Small intestine (tissue), 7 donors: ENCODE results near the gene BCL11A. TPM values are rescaled to one million over a fixed set of nuclear protein-coding genes. Genes with fewer than 3 reads are reported as not detected.

Source experiments
- DNase-seq, 2 donors: peaks; one replicate each; pipeline versions ENCODE4 v3.0.0 to v3.0.0-alpha.2; 2013
- FAIRE-seq: peaks from 2 replicates; lab custom pipeline; 2012; peaks lifted over from hg19 to GRCh38; lab: Jason Lieb, UNC
- H3K27ac ChIP-seq, 3 donors: one replicate each; pipeline ENCODE4 v1.5.1; 2013; ENCODE audit warnings: low read length in 2 of 3, mild to moderate bottlenecking in 2 of 3, control low read depth in 1 of 3, inconsistent platforms in 1 of 3, low read depth in 1 of 3, moderate library complexity in 1 of 3
- H3K27me3 ChIP-seq, 3 donors: one replicate each; pipeline ENCODE4 v1.6.1; 2013; ENCODE audit warnings: low read length in 3 of 3, inconsistent platforms in 1 of 3; ENCODE audit not compliant: control insufficient read depth in 3 of 3, insufficient read depth in 3 of 3
- H3K36me3 ChIP-seq, 3 donors: one replicate each; pipeline ENCODE4 v1.6.1; 2013; ENCODE audit warnings: low read length in 3 of 3, inconsistent platforms in 1 of 3, low read depth in 1 of 3, mild to moderate bottlenecking in 1 of 3, moderate library complexity in 1 of 3; ENCODE audit not compliant: control insufficient read depth in 3 of 3, insufficient read depth in 2 of 3
- H3K4me1 ChIP-seq, 3 donors: one replicate each; pipeline ENCODE4 v1.6.1; 2013; ENCODE audit warnings: low read length in 2 of 3, inconsistent platforms in 1 of 3, low read depth in 1 of 3, mild to moderate bottlenecking in 1 of 3, moderate library complexity in 1 of 3; ENCODE audit not compliant: control insufficient read depth in 3 of 3, insufficient read depth in 2 of 3
- H3K4me3 ChIP-seq, 3 donors: one replicate each; pipeline ENCODE4 v1.5.1; 2013; ENCODE audit warnings: low read length in 3 of 3, control low read depth in 1 of 3, inconsistent platforms in 1 of 3, low read depth in 1 of 3, mild to moderate bottlenecking in 1 of 3, moderate library complexity in 1 of 3
- H3K9me3 ChIP-seq, 2 donors: one replicate each; pipeline ENCODE4 v1.6.1; 2013; ENCODE audit warnings: low read depth in 1 of 2, low read length in 1 of 2; ENCODE audit not compliant: control insufficient read depth in 2 of 2, insufficient read depth in 1 of 2
- WGBS, 3 donors: extraction: QIAGEN DNeasy Blood & Tissue Kit; methylation state at CpG; one replicate each; pipeline ENCODE4 v1.1.7; 2013; 5-methylcytosine and 5-hydroxymethylcytosine counted together
- polyA plus RNA-seq, 4 donors: library from polyadenylated mRNA; stranded (reverse) in 3 of 4; unstranded in 1 of 4; fragments of 200-250 nt in 3 of 4; fragments of 120-200 nt in 1 of 4; gene quantifications; one replicate each; pipeline versions ENCODE4 v1.2.1 to v1.2.3, GENCODE V29; 2013
- donor health status: healthy with polysubstance abuse.
- donor health status: control.
- donor health status: control.
- donor health status: Bipolar disorder and iron deficiency.
- donor health status: healthy.

The BCL11A gene
- polyA plus RNA-seq, 4 donors, result 2.2 to 22.5 (median 13.9) TPM

GRCh38 chr2:60518567-60518966, 34.9 kb downstream of the BCL11A start:
- FAIRE-seq (no peak), DNase-seq (no peak)
- no peaks in the 10 kb centered on the region for H3K9me3 ChIP-seq
- no peaks in the 10 kb centered on the region for H3K27me3 ChIP-seq
- H3K4me3 ChIP-seq, result no peak overlapping the region
- H3K4me1 ChIP-seq, result peaks cover 0 to 42% (median 2%) of the 10 kb centered on the region in 3 donors
- 52 to 74% (median 56%) methylated on average over 7 of the region's 7 CpGs for WGBS, 3 donors
- no peak overlapping the region for H3K27ac ChIP-seq
- peaks cover 0 to 41% (median 0%) of the 10 kb centered on the region in 3 donors for H3K36me3 ChIP-seq

- Histone ChIP-seq H3K36me3 (peaks cover 0 to 46% (median 0%) of the 10 kb centered on the region in 3 donors), H3K27me3 (no peaks in the 10 kb centered on the region), H3K4me3 (no peak overlapping the region), H3K4me1 (peaks cover 0 to 46% (median 2%) of the 10 kb centered on the region in 3 donors), H3K27ac (no peak overlapping the region), H3K9me3 (no peaks in the 10 kb centered on the region)
- WGBS, 3 donors, result 89 to 94% (median 93%) methylated on average over 4 of the region's 4 CpGs
- DNase-seq (no peak), FAIRE-seq (no peak)
Observed at GRCh38 chr2:60517446-60517845, 36.0 kb downstream of the BCL11A start.

GRCh38 chr2:60516826-60517225, 36.6 kb downstream of the BCL11A start:
- FAIRE-seq (no peak), DNase-seq (no peak)
- 74 to 82% (median 81%) methylated on average over 4 of the region's 4 CpGs for WGBS, 3 donors
- Histone ChIP-seq H3K27me3 (no peaks in the 10 kb centered on the region), H3K36me3 (peaks cover 0 to 50% (median 0%) of the 10 kb centered on the region in 3 donors), H3K4me1 (peaks cover 2 to 51% (median 4%) of the 10 kb centered on the region in 3 donors), H3K27ac (no peak overlapping the region), H3K9me3 (no peaks in the 10 kb centered on the region), H3K4me3 (no peak overlapping the region)

- Histone ChIP-seq H3K27ac (peak overlapping the region in 2 of 3 donors; percentile 6 to 58), H3K4me1 (peaks cover 2 to 53% (median 4%) of the 10 kb centered on the region in 3 donors), H3K27me3 (no peaks in the 10 kb centered on the region), H3K9me3 (no peaks in the 10 kb centered on the region), H3K4me3 (no peak overlapping the region), H3K36me3 (peaks cover 0 to 47% (median 0%) of the 10 kb centered on the region in 3 donors)
- 27 to 34% (median 31%) methylated on average over 6 of the region's 6 CpGs for WGBS, 3 donors
- no peak for DNase-seq
- no peak for FAIRE-seq
Observed at GRCh38 chr2:60516383-60516811, 37.1 kb downstream of the BCL11A start.

- 65 to 80% (median 66%) methylated on average over 7 of the region's 7 CpGs for WGBS, 3 donors
- Histone ChIP-seq H3K9me3 (no peaks in the 10 kb centered on the region), H3K36me3 (peaks cover 0 to 47% (median 0%) of the 10 kb centered on the region in 3 donors), H3K27ac (peak overlapping the region in 2 of 3 donors; percentile 17 to 58), H3K4me3 (no peak overlapping the region), H3K27me3 (no peaks in the 10 kb centered on the region), H3K4me1 (peaks cover 2 to 58% (median 4%) of the 10 kb centered on the region in 3 donors)
- DNase-seq (no peak), FAIRE-seq (no peak)
Observed at GRCh38 chr2:60515721-60516226, 37.7 kb downstream of the BCL11A start.

- peaks cover 2 to 60% (median 4%) of the 10 kb centered on the region in 3 donors for H3K4me1 ChIP-seq
- 77 to 86% (median 84%) methylated on average over 4 of the region's 4 CpGs for WGBS, 3 donors
- H3K27me3 ChIP-seq, result no peaks in the 10 kb centered on the region
- DNase-seq (no peak), FAIRE-seq (no peak)
- no peak overlapping the region for H3K4me3 ChIP-seq
- H3K9me3 ChIP-seq, result no peaks in the 10 kb centered on the region
- no peak overlapping the region for H3K27ac ChIP-seq
- H3K36me3 ChIP-seq, result peaks cover 0 to 53% (median 0%) of the 10 kb centered on the region in 3 donors
Observed at GRCh38 chr2:60513996-60514395, 39.5 kb downstream of the BCL11A start.

GRCh38 chr2:60513191-60513590, 40.3 kb downstream of the BCL11A start:
- FAIRE-seq (no peak), DNase-seq (no peak)
- WGBS, 3 donors, result 79 to 88% (median 82%) methylated on average over 4 to 5 of the region's 5 CpGs
- Histone ChIP-seq H3K36me3 (peaks cover 0 to 54% (median 0%) of the 10 kb centered on the region in 3 donors), H3K27me3 (no peaks in the 10 kb centered on the region), H3K4me1 (peaks cover 5 to 68% (median 6%) of the 10 kb centered on the region in 3 donors), H3K27ac (peak overlapping the region in 1 of 3 donors; percentile 32), H3K4me3 (no peak overlapping the region), H3K9me3 (no peaks in the 10 kb centered on the region)

GRCh38 chr2:60512641-60513040, 40.8 kb downstream of the BCL11A start:
- peaks cover 0 to 55% (median 0%) of the 10 kb centered on the region in 3 donors for H3K36me3 ChIP-seq
- peaks cover 5 to 72% (median 7%) of the 10 kb centered on the region in 3 donors for H3K4me1 ChIP-seq
- H3K4me3 ChIP-seq, result no peak overlapping the region
- no peaks in the 10 kb centered on the region for H3K27me3 ChIP-seq
- 38 to 63% (median 47%) methylated on average over 6 of the region's 6 CpGs for WGBS, 3 donors
- H3K9me3 ChIP-seq, result no peaks in the 10 kb centered on the region
- H3K27ac ChIP-seq, result peak overlapping the region in 1 of 3 donors; percentile 32
- DNase-seq (peak in 1 of 2 donors; percentile 75), FAIRE-seq (no peak)
